NCI-H82 treated with DMSO at 0.1 percent for 48 hours (cell line): Measurements from ENCODE around the gene CDH4.

ENCODE experiments used
- DNase-seq: peaks from one replicate; lab custom pipeline; 2025; ENCODE audit not compliant: unreplicated experiment; lab: John Stamatoyannopoulos, UW

Gene CDH4

DNA sequence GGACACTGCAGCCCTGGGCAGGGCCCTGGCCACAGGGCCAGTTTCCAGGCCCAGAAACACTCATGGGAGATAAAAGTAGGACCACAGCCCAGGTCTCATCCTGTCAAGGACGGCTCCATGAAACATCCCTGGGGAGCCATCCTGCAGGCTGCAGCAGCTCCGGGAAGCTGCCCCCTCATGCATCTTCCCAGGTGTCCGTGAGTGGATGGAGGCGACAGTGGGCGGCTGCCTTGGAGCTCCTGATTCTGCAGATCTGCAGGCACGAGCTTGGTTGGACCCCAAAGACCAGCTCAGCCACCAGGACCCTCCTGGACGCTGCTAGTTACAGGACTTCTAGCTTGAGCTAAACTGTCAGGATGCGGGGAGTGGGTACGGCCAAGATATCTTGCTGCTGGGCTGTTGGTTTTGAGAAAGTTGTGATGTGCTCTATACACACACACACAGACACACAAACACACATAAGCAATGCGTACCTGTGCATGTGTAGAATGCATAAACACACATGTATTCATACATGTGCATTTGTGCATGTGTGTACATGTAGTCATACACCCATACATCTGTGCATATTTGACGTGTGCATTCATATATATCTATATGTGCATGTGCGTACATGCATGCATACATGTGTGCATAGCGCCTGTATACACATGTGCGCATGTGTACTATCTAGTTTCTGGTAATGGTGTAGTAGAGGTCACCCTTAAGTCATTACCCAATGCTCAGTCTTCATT is 515.9 kb downstream of the CDH4 start:
- no peak for DNase-seq

DNA sequence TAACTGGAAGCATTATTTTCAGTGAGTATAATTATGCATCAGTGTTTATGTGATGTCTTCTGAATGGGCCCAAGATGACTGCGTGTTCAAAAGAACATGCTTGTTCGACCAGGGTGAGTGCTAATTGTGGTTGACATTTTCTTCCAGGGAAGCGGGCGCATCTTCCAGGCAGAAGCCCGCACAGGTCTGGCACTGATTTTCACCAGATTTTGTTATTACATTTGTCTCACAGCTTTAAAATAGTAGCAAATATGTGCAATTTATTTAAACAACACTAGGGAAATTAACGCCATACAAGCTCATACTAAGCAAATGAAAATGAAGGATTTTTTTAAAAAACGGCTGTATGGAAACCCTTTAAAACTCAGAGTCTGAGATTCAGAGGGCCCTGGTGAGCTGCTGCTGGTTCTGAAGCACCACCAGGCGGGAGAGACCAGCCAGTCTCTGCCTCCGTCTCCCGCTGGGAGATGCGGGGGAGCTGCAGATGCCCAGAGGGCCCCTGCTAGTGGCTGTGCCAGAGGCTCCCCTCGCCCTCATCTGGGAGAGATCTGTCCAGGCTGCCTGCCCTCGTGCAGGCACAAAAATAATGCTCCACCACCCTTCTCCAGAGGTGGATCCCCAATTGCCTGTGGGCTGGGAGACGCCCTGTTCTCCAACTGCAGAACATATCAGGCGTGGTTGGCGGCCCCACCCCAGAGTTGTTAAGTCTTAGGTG is 516.7 kb downstream of the CDH4 start:
- no peak for DNase-seq

DNA sequence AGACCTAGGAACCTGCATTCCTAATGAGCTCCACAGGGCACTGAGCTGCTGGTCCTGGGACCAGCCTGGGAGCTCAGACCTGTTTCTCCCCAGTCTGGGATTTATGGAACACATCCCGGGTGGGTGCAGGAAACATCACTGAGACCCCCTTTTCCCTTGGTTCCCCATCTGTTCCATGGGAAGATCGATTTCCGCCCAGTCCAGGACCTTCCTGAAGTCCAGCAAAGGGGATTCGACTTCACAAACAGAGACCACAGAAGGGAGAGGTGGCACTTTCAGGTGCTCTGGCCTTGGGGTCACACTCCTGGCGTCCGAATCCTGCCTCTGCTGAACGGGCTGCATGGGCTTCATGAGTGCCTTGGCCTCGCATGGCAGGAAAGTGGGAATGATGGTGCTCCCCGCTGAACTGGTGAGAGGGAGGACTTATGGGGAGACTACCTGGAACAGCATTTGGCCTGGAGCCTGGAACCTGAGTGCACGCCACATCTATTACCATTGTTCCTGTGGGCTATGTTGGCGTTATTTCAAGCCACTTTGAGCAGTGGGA is 517.3 kb downstream of the CDH4 start:
- no peak for DNase-seq

DNA sequence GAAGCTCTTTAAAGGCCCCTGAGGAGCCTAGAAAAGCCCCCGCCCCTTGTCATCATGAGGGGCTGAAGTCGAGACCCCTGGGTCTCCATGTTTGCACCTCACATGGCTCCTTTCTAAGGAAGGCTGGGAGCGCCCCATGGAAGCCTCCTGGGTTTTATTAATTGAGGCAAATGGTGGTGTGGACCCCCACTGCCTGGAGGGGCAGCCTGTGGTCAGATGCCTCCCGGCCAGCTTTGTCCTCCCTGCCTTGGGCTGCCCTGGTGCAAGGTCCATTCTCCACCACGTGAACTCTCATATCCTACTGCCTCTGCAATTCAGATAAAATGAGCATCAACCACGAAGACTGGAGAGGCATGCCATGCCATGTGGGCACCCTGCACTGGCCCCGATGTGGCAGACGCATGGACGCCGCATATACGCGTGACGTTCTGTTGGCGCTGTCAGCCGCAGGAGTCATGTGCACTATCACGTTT is 518.1 kb downstream of the CDH4 start:
- no peak for DNase-seq

DNA sequence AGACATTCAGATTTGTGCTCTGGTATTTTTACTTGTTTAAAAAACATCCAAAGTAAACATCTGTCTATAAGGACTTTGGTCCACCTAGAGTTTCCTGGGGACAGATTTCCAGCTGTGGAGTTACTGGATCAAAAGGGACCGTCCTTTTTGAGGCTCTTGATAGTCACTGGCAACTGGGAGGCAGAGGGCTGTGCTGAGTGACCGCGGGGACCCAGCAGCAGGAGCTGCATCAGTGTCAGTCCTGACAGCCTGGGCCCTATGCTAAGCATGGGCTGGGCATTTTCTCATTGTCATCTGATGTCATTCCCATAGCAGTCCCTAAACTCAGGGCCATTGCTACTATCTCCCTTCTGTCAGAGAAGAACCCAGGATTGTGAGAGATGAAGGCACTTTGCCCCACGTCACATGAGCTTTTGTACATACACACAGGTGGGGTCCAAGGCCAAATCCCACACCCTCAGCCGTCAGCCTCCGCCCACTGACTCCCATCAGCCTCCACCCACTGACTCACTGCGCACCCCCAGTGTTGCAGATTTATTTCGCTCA is 519.8 kb downstream of the CDH4 start:
- no peak for DNase-seq

DNA sequence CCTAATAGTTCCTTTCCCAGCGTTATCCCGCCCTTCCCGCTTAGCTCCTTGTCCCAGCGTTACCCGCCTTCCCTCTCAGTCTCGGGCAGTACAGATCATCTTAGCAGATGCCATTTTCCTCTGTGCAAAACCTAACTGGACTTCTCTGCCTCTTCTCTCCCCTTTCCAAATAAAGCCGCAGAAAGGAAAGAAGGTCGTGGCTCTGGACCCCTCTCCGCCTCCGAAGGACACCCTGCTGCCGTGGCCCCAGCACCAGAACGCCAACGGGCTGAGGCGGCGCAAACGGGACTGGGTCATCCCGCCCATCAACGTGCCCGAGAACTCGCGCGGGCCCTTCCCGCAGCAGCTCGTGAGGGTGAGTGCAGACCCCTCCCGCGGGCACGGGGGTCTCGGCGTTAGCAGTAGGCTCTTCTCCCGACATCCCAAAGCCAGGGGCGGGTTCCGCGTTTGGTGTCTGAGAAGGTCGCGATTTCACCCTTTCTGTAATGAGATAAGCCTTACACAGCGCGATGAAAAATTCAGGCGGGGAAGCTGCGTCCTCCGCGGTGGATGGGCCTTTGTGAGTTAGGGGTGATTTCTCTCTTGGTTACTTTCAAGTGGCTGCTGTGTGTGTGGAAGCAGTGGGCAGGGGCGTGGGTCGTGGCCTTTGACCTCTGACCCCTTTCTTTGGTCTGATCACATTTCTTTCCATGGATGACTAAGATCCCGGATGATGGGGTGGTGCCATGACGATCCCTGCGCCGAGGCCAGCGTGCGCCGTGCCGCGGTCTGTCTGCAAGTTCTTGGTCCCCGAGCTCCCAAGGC is 521.0 kb downstream of the CDH4 start:
- DNase-seq, result no peak

DNA sequence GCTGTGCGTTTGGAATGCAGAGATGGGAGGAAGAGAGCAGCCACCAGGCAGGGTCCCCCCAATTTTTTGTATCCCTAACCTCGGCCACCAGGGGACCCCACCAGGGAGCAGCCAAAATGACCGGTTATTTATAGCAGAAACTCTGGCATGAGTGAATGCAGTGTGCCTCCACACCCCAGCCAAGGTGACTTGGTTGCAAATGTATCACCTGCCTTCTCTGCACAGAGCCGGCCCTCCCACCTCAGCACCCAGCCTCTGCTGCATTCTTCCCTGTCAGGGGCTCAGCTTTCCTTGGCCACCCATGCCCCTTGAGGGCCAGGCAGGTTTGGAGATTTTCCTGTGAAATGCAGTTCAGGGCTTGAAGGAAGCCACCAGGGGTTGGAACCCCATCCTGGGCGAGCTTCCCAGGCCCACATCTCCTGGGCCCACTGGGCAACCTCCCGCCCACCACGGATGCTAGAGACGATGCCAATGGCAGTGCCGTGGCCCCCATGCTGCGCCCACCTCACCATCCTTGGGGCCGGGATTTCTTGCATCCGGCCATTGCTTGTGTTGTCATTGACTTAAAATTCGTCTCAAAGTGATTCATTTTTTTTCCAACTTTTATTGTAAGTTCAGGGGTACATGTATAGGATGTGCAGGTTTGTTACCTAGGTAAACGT is 522.0 kb downstream of the CDH4 start:
- no peak for DNase-seq

DNA sequence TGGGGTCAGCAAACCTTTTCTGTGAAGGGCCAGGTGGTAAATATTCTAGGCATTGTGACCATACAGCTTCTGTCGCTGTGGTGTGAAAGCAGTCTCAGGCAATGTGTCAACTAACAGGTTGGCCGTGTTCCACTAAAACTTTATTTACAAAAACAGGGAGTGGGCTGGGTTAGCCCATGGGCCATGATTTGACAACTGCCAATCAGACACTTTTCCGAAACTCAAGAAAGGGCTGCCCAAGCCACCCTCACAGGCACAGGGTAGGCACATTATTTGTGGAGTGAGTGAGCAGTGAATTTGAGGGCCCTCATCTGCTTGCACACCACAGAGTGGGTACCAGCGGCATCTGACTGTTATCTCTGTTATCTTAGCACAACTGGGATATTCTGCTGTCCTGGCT is 523.4 kb downstream of the CDH4 start:
- no peak for DNase-seq

DNA sequence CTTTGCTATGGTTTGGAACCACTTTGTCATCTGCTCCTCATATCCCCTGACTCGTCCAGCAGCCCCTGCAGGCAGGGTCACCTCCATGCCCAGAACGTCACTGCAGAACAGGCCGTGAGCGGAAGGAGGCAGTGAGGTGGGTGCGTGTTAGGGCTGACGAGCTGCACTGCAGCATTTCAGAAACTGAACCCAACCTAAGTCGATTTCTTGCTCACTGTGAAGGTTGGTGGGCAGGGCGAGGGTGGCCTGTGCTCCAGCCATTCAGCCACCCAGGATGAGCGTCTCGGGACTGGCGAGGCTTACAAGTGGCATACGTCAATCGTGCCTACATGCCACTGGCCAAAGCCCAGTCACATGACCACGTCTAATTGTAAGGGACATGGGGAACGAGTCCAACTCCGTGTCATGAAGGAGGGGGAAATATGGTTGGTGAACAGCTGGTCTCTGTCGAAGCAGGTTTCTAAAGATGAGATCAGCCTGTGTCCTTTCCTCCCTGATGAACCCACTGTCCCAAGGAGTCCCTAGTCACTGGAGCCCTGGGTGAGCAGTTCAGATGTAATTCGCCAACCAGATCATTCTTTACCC is 524.5 kb downstream of the CDH4 start:
- DNase-seq, result no peak

DNA sequence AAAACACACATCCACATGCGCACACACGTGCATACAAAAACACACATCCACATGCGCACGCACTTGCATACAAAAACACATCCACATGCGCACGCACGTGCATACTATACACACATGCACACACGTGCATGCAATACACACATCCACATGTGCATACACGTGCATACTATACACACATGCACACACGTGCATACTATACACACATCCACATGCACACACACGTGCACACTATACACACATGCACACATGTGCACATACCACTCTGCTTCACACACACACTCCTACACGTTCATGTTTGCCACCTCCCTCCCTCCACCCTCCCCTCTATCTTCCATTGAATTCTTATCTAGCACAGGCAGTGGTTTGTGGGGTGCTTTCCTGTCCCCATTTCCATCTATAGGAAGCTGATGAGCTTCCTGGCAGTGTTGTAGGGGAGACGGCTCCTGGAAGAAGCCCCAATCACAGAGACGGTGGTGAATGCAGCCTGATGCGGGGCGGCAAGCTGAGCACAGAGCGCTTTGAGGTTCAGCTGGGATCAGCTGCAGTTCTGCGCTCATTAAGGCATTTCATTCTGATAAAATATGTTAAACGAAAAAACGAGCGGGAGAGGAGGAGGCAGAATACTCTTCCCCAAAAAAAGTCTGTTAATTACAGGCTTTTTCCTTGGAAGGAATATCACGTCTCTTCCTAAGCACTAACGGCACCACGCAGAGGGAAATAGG is 525.9 kb downstream of the CDH4 start:
- DNase-seq, result no peak

DNA sequence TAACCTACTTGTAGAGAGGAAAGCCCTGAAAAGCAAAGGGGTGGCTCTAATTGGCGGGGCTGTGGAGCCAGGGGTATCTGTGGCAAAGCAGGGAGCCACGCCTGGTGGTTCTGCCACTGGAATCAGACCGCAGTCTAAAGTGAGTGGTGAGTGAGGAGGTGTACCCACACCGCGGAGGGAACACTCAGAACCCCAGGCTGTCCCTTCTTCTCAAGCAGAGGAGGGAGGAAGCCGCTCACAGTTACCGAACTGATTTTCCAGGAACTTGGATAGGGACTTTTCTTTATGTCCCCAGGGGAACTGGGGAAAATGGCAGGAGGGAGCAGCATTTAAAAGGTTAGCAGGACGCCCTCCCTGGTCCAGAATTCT is 526.4 kb downstream of the CDH4 start:
- no peak for DNase-seq

DNA sequence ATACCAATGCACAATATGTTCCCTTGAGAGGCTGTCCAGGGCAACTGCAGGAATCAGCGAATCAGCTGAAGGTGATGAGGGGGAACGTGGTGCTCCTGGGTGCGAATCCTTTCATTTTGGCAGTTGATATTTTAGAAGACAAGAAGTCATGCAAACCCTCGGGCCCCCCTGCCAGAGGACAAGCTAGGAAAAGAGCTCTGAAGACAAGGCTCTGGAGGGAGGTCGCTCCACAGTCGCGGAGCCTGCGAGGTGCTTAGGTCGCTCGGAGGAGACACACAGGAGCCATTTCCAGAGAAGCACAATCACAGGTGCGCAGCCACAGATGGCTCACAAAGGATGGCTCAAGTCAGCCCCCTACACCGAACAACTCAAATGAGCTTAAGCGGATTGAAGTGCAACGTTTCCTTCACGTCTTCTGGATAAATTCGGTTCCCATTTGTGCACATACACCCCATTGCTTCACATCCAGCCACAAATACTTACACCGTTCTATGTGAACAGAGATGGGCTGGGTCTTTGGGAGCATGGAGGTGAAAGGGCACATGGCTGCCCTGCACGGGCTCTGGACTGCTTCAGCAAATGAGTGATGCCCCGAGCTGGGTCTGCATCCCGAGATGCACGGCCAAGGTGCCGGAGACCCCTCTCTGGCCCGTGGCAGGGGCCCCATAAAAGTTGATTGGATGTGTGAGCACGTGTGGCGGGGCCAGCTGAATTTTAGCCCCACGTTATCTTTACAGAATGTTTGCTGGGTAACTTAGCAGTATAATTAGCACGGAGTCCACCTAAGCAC is 527.3 kb downstream of the CDH4 start:
- no peak for DNase-seq

DNA sequence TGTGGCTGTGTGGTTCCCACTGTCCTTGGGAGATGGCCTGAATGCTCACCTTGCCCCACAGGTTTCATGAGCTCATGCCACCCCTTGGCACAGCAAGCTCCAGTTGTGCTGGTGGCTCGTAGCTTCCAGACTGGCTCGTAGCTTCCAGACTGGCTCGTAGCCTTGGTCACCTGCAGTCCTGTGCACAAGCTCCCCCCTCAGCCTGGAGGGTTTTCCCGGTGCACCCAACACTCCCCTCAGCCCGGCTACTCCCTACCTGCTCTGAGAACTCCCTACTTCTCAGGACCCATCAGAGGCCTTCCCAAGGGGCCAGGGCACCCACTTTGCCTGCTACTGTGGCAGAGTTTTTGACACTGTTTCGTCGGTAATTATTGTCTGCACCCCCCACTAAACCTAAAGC is 528.0 kb downstream of the CDH4 start:
- no peak for DNase-seq

DNA sequence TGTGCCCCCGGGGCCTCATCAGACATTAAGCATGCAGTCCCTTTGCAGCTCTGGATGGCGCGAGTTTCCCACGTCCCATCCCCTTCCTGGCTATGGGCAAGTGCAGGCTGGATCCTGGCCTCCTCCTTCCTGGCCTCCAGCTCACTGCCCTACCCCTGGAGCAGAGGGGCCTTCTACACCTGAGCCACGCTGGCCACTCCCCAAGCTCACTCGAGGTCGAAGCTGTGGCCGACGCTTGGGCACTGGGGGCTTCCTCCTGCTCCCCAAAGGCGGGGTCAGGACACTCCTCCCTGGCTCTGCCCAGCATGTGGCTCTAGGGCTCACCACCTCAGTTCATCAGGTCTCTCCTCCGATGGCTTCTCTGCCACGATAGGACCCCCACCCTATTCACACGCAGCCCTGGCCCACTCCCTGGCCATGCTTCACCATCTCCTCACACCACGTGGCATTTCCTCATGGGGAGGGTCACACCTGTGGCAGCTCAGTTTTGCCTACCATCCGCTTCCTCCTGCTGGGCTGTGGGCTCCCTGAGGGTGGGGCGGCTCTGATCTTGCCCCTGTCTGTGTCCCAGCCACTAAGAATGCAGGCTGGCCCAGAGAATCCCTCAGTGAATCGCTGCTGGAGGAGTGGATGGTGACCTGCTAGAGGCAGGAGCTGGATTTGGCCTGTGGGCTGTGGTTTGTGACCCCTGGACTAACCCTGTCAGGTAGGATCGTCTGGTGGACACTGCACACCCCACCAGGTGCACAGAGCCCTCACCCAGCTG is 532.9 kb downstream of the CDH4 start:
- no peak for DNase-seq

DNA sequence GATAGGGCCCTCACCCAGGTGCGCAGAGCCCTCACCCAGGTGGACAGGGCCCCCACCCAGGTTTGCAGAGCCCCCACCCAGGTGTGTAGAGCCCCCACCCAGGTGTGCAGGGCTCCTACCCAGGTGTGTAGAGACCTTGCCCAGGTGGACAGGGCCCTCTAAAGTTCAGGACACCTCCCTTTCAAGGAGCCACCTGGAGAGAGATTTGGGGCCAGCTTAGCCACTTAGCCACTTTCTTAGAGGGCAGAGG is 533.4 kb downstream of the CDH4 start:
- DNase-seq, result no peak

DNA sequence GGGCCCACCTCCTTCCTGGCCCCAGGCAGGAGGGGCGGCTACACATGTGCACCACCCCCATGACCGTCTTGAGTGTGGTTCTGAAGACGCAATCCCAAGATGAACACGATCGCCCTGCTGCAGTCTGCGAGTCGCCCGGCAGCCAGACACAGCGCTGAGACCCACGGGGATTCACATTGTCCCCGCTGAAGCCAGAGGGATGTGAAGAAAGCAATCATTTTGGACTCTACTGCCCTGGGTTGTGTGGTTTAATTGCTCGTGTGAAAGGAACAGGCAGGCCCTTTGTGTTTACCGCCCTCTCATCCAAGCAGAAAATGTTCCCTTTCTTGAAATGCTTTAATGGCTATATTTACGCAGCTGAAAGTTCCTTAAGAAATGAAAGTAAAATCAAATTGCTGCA is 534.2 kb downstream of the CDH4 start:
- no peak for DNase-seq

DNA sequence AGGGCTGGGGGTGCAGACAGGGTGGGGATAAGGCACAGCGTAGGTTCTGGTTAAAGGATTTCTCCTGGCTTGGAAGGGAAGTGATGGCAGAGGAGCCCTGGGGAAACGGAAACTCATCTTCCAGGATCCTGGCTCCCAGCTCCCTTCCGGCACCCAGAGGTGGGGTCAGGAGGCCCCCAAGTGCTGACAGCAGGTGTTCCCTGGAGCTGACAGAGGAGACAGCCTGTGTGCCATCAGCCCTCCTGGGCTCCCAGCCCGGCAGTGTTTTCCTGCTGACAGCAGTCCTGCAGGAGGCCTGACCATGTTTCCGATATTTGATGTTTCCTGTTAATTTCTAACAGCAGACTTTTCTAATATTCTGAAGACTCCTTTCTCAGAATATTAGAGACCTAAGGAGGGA is 536.3 kb downstream of the CDH4 start:
- DNase-seq, result no peak

DNA sequence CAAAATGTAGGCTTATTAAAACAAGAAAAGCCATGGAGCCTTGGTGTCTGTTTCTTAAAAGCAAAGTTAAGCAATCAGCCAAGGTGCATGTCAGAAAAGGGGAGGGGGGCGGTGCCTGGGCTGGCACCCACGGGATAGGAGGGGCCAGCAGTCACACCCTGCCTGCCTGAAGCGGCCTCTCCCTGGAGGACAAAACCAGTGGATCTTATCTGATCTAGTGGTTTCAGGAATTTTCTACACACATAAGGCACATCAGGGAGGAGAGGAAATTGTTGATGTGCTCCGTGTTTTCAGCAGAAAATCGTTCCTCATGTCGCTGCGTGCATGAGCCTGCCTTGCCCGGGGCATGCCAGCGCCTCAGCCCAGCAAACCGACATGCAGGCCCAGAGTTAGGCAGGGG is 537.3 kb downstream of the CDH4 start:
- no peak for DNase-seq
